ENCODE measurements around the gene STAB2. TPM values are rescaled to one million over a fixed set of nuclear protein-coding genes. Genes with fewer than 3 reads are reported as not detected.

STAB2 gene
- total and polyA plus RNA-seq, 2 of the 8 experiments (the other 6 are each of a cell fraction or from before 2014, with no cell fraction given): not detected

DNA sequence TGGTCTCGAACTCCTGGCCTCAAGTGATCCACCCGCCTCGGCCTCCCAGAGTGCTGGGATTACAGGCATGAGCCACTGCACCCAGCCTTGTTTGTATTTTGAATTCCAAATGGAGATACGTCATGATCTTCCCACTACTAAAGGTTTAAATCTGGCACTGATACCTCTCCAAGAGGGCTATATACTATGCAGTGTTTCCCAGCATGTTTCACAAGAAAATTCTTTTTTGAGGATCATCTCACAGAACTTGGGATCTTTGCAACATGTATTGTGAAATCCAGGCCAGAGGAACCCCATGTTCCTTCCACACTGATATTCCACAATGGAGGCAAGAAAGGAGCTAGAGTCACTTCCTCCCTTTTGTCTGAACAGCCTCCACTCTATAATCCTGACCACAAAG lies 141.2 kb downstream of the STAB2 start:
- H3K23ac ChIP-seq (ENCODE audit: insufficient read length): no peak overlapping the region
- H3K27ac ChIP-seq (ENCODE audit: low read depth, low read length): no peak overlapping the region
- 93% methylated on average over 4 of the region's 4 CpGs; no CpG with 5 or more reads in 1 of the 2 experiments for WGBS, 2 experiments (ENCODE audit: extremely low coverage in 1 of 2, insufficient coverage in 1 of 2, insufficient read length in 1 of 2, insufficient replicate concordance in 2 of 2, low coverage in 1 of 2, low lambda C conversion rate in 2 of 2, missing lambda C conversion rate in 1 of 2)
- H3K36me3 ChIP-seq (ENCODE audit: control insufficient read depth in 2 of 4, insufficient read depth in 4 of 4, low read length in 3 of 4): no peaks in the 10 kb centered on the region
- H3K9me3 ChIP-seq (ENCODE audit: insufficient read depth in 2 of 2, low read depth in 1 of 2, low read length in 1 of 2): peaks cover 5 to 12% of the 10 kb centered on the region in 2 experiments; a peak in 1 of 4 replicates
- H4K20me1 ChIP-seq (replicated peaks in 1 of 2; ENCODE audit: control insufficient read depth in 1 of 2, insufficient read depth in 2 of 2, low read length in 2 of 2): peaks cover 0 to 2% of the 10 kb centered on the region in 2 experiments
- H3K79me2 ChIP-seq (ENCODE audit: control insufficient read depth in 1 of 2, insufficient read depth in 2 of 2, low read length in 2 of 2): no peaks in the 10 kb centered on the region
- no peak overlapping the region for H3K56ac ChIP-seq (replicated peaks; ENCODE audit: insufficient read length, low read depth, low read length)
- no peak overlapping the region for H4K91ac ChIP-seq (replicated peaks; ENCODE audit: insufficient read length, low read length)
- ChIA-PET CTCF (ENCODE audit: partially characterized antibody) (interaction anchor here (1.0 to 1.4 kb wide), 3 partner anchors 9 to 18 kb away, joined by 3 to 7 read pairs (median 4); no protein-coding TSS in a partner anchor), POLR2A (ENCODE audit: partially characterized antibody) (no interaction called here)
- no peak overlapping the region for H3K18ac ChIP-seq (ENCODE audit: extremely low read depth, low read length)
- no peak overlapping the region for H4K8ac ChIP-seq (ENCODE audit: extremely low read depth, insufficient read depth, low read length)
- H2BK20ac ChIP-seq (ENCODE audit: low read length): no peak overlapping the region
- H3K9ac ChIP-seq (replicated peaks in 1 of 4; ENCODE audit: extremely low read depth in 1 of 4, low read depth in 3 of 4, low read length in 3 of 4): no peak overlapping the region
- no peak overlapping the region for H3K4me2 ChIP-seq (ENCODE audit: insufficient read depth in 1 of 2, low read depth in 2 of 2, low read length in 2 of 2)
- H3K4me3 ChIP-seq (ENCODE audit: extremely low read depth in 1 of 4, insufficient read depth in 2 of 4, low read depth in 3 of 4, low read length in 4 of 4): no peak overlapping the region
- H2AK5ac ChIP-seq (ENCODE audit: low read depth, low read length): no peak overlapping the region
- no peaks in the 10 kb centered on the region for H3K23me2 ChIP-seq (ENCODE audit: low read depth, low read length)
- DNase-seq (ENCODE audit: low read depth in 1 of 2, low spot score in 2 of 2) (no peak), FAIRE-seq (no peak)
- no peak overlapping the region for H3K14ac ChIP-seq (ENCODE audit: insufficient read length)
- H3K79me1 ChIP-seq (ENCODE audit: low read depth, low read length): no peaks in the 10 kb centered on the region
- TF ChIP-seq BACH1 (IDR thresholded peaks at IDR 0.05; ENCODE audit: low read length): no peak
- TF ChIP-seq FOSL1 (IDR thresholded peaks at IDR 0.05; ENCODE audit: insufficient read depth, low read depth, low read length): no peak
- TF ChIP-seq TAF1 (IDR thresholded peaks at IDR 0.05; ENCODE audit: low read depth, low read length): no peak
- TF ChIP-seq HDAC6 (IDR thresholded peaks at IDR 0.05; ENCODE audit: low read depth, low read length): no peak
- no peak overlapping the region for H3K4ac ChIP-seq (replicated peaks; ENCODE audit: insufficient read length, low read depth, low read length)
- no peak overlapping the region for H2BK12ac ChIP-seq (ENCODE audit: low read depth, low read length)
- no peak overlapping the region for H2BK5ac ChIP-seq (ENCODE audit: low read depth, low read length)
- H3K4me1 ChIP-seq (replicated peaks in 1 of 4; ENCODE audit: control insufficient read depth in 3 of 4, insufficient read depth in 4 of 4, low read length in 3 of 4): no peaks in the 10 kb centered on the region
- H3K27me3 ChIP-seq (replicated peaks in 1 of 4; ENCODE audit: control insufficient read depth in 3 of 4, extremely low read depth in 1 of 4, insufficient read depth in 3 of 4, low read length in 3 of 4): no peaks in the 10 kb centered on the region
- 0 out of 2 replicates have a peak overlapping the region, but pooled peaks have one; percentile 39 for H2AFZ ChIP-seq (ENCODE audit: low read length)
- no peak overlapping the region for H4K5ac ChIP-seq (ENCODE audit: insufficient read length, low read depth, low read length)
- H2BK15ac ChIP-seq (ENCODE audit: low read length): no peak overlapping the region
- no peak overlapping the region for H2BK120ac ChIP-seq (replicated peaks; ENCODE audit: low read depth, low read length)
